Skeletal muscle cell (primary cell): ENCODE measurements around the gene NTHL1.

Source experiments
- DNase-seq: peaks from one replicate; pipeline ENCODE4 v3.0.0-alpha.2; 2010; ENCODE audit warnings: low read depth
- H3K4me3 ChIP-seq: 2 replicates; pipeline ENCODE4 v1.5.1; 2011; ENCODE audit warnings: low read depth, mild to moderate bottlenecking, control low read depth, low read length, moderate library complexity

Gene NTHL1

DNA sequence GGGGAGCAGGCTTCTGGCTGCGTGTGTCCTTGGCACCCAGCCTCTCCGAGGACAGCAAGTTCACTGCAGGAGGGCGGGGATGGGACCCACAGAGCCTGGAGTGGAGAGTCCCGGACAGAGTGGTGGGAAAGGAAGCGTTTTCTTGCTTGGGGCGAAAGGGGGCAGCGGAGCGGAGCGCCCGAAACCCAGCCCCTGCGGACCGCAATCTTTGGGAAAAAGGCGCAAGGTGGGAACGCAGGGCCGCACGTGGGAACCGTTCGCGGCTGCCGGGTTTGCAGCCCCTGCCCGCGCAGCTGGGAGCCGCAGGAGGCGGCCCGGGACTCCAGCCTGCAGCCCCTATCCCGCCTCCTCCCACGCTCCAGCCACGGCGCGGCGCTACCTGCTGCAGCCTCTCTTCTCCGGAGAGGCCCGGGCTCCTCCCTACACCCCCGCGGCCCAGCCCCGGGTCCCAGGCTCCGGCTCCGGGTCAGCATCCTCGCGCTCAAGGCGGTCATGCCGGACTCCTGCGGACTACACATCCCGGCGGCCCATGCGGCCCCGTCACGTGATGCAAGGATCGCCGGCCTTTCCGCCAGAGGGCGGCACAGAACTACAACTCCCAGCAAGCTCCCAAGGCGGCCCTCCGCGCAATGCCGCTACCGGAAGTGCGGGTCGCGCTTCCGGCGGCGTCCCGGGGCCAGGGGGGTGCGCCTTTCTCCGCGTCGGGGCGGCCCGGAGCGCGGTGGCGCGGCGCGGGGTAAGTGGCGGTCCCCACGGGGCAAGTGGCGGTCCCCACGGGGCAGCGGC, at the start of gene NTHL1, which contains the start of gene TSC2:
NTHL1 (minus strand) TSS at position 505 of the 786 bp plus-strand sequence; CDS start at position 494, 11 bp downstream.
TSC2 (plus strand) TSS at position 656 of the 786 bp plus-strand sequence. CDS start 631 bp downstream, outside the sequence.
- peak within 1 kb of the TSS; percentile 81 for H3K4me3 ChIP-seq
- peak; percentile 85 for DNase-seq

GRCh38 chr16:2096853-2097595, 49.4 kb upstream of the NTHL1 start:
- no peak overlapping the region for H3K4me3 ChIP-seq
- DNase-seq = no peak

DNA sequence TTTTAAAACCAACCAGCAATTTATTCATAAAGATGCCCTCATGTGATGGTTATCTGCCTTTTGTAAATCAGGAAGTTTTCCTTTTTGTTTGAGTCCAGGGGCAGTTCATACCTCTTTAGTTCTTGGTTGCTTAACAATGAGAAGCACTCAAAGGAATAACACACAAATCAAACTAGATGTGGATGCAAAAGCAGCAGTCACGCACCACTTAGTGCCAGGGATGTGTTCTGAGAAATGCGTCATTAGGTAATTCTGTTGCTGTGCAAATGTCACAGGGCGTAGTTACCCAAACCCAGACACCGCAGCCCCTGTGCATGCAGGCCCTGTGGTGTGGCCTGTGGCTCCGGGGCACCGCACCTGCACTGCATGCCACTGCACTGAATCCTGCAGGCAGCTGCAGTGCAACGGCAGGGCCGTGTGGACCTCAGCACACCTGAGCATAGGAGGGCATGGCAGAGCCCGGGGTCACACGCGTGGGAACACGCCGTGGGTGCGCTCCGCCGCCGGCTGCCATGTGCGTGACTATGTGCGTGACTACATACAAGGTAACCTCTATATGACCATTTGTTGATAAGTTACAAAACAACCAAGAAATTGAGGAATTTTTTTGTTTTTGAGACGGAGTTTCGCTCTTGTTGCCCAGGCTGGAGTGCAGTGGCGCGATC, 48.4 kb upstream of the NTHL1 start:
- DNase-seq = no peak
- no peak overlapping the region for H3K4me3 ChIP-seq

DNA sequence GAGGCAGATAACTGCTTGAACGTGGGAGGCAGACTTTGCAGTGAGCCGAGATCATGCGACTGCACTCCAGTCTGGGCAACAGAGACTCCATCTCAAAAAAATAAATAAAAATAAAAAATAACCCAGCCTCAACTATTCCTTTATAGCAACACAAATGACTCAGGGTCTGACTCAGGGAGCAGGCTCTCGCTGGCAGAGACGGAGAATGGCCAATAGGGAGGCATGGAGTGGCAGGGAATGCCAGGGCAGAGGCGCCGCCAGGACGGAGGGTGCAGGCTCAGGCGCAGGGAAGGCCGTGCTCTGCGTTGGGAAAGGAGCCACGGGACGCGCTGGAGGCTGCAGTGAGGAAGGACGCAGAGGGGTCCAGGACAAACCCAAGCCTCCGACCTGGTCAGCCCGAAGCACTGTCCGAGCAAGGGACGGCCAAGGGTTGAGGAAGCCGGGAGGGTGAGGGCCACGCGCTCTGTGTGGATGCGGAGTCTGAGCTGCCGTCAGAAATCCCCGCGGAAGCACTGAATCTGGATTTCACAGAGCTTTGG, 47.8 kb upstream of the NTHL1 start:
- DNase-seq = no peak
- H3K4me3 ChIP-seq = no peak overlapping the region

GRCh38 chr16:2093793-2094192, 46.2 kb upstream of the NTHL1 start:
- no peak for DNase-seq
- no peak overlapping the region for H3K4me3 ChIP-seq

DNA sequence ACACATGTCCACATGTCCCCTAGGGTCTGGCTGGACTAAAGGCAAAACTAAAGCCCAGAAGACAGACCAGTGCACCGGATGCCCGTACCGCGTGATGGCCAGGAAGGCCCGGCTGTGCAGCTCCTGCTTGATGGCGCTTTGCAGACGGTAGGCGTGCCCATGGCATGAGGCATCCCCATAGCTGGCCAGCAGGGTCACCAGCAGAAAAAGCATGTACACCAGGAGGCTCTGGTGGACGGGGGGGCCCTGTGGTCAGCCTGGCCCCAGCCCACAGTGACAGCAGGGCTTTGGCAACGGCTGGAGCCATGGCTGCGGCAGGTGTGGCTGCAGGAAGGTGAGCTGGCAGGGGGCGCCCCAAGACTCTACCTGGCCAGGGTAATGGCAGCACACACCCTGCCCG, 45.2 kb upstream of the NTHL1 start:
- no peak overlapping the region for H3K4me3 ChIP-seq
- no peak for DNase-seq

DNA sequence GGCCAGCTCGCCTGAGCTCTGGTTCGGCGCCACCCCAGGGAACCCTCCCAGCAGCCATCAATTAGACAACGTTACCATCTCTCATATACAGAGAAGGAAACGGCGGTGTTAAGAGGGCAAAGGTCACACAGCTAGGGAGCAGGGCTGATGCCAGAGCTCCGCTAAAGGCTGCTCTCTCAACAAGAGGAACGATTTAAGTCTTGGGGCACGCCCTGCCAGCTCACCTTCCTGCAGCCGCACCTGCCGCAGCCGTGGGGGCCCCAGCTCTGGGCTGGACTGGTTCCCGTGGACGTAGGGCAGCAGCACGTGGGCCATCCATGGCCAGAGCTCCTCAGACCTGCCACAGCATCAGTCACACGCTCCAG, 44.6 kb upstream of the NTHL1 start:
- no peak for DNase-seq

DNA sequence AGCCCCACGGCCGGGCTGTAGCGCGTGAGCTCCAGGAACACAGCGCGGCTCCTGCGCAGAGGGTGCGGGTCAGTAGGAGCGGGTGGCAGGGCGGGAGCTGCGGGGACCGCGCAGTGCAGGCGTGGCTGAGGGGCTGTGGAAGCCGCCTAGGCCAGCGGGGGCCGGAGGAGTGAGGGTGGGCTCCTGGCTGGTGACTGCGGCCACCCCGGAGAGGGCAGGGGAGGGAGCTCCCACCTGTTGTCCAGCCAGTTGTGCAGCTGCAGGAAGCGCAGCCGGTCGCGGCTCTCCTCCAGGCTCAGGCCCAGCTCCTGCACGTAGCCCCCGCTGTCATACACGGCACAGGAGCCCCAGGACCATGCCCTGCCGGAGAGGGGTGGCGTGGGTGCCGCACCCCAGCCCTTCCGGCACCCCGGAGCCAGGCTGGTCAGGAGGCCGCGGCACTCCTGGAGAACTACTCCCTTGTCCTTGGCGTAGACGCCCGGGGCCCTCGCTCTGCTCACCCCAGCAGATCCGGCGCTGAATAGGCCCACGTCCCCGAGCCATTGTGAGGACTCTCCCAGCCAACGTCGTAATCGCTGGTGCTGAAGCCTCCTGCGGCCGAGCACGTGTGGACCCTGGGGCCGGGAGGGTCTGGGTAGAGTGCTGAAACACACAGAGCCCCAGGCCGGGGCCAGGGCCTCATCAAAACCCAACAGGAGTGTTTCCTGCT, 44.1 kb upstream of the NTHL1 start:
- no peak overlapping the region for H3K4me3 ChIP-seq
- no peak for DNase-seq

More for the DNA sequence above, 44.6 kb upstream of the NTHL1 start:
- no peak overlapping the region for H3K4me3 ChIP-seq

DNA sequence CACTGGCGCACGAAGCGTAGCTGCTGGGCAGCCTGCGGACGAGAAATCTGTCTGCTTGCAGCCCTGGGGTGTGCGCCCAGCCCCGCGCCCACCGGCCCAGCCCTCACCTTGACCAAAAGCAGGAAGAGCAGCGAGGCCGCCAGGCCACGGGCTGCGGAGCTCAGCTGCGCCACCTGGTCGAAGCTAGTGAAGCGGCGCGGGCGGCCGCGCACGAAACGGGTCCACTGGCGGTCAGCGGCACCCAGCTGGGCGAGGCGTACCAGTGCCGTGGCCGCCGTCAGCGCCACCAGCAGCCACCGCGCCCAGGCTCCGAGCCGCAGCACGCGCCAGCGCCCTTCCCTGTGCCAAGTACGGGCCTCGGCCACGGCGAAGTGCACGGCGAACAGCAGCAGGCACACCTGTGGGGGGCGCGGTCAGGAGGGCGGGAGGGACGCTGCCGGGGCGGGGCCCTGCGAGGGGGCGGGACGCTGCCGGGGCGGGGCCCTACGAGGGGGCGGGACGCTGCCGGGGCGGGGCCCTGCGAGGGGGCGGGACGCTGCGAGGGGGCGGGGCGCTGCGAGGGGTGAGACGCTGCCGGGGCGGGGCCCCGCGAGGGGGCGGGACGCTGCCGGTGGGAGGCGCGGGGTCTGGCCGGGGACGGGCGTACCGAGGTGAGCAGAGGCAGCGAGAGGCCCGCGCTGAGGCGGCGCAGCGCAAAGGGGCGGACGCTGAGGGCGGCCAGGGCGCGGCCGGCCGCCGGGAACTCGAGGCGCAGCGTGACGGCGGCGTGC, 43.3 kb upstream of the NTHL1 start:
- H3K4me3 ChIP-seq = no peak overlapping the region
- peak; percentile 16 for DNase-seq

DNA sequence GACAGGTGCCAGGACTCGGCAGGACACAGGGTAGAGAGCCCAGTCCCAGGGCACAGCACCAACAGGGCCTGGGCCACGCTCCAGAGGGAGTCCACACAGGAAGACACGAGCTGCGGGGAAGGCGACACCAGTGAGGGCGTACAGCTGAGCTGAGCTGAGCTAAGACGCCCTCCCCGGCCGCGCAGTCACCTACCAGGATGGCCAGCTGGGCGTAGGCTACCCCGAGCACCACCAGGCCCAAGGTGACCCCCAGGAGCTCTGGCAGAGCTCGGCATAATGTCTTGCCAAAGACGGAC, 42.8 kb upstream of the NTHL1 start:
- no peak overlapping the region for H3K4me3 ChIP-seq

DNA sequence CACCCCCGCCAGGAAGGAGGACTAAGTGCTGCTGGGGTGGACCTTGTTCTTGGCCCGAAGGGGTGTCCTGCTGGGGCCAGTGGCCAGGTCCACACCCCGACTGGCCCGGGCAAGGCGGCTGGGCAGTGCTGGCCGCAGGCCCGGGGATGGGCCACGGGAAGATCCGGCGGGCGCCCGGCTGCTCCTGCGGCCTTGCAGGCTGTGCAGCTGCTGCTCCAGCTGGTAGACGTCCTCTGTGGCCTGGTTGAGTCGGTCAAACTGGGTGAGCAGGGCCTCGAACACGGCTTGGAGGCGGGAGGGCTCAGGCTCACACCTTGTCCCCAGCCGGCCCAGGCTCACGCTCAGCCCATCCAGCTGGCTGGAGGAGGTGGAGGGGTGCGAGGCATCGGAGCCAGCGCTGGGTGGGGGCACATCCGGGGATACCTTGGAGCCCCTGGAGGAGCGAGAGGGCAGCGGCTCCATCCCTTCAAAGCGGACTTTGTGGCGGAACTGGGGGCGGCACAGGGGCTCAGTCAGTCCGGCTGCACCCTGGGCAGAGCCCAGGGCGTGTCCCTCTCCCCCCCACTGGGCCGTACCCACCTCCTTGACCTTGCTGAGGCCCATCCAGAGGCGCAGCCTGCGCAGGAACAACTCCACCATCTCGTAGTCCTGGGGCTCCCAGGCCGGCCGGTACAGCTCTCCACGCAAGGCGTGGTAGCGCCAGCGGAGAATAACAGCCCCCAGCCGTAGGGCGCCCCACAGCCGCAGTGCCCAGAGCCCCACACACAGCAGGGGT, 42.3 kb upstream of the NTHL1 start:
- H3K4me3 ChIP-seq = no peak overlapping the region
- DNase-seq = no peak

More for the DNA sequence above, 42.8 kb upstream of the NTHL1 start:
- DNase-seq = no peak

- H3K4me3 ChIP-seq = no peak overlapping the region
- DNase-seq = no peak
Measured at GRCh38 chr16:2088759-2089358, 41.2 kb upstream of the NTHL1 start.

GRCh38 chr16:2087748-2088631, 40.4 kb upstream of the NTHL1 start:
- no peak overlapping the region for H3K4me3 ChIP-seq
- no peak for DNase-seq

GRCh38 chr16:2086812-2087747, 39.4 kb upstream of the NTHL1 start:
- no peak overlapping the region for H3K4me3 ChIP-seq

DNA sequence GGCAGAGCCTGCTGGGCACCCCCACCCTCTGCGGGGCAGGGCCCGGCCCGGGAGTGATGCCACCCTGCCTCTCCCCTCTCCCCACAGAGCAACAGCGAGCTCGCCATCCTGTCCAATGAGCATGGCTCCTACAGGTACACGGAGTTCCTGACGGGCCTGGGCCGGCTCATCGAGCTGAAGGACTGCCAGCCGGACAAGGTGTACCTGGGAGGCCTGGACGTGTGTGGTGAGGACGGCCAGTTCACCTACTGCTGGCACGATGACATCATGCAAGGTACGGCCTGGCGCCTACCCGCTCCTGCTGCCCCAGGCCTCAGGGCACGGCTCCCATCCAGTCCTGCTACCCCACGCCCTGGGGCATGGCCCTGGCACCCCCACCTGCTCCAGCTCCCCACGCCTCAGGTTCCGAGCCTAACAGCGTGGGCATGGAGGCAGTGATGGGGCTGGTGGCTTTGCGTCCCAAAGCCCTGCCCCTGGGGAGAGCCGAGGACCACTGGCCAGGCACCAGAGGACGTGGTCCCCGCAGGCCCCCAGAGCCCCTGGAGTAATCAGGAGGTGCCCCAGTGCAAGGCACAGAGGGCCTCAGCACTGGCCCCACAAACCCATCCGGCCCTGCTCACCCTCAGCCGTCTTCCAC, 38.6 kb upstream of the NTHL1 start:
- no peak overlapping the region for H3K4me3 ChIP-seq
- no peak for DNase-seq

More at GRCh38 chr16:2086812-2087747, 39.4 kb upstream of the NTHL1 start:
- DNase-seq = no peak
